Measurements from ENCODE around the gene CD8B2.
"Not testable (repeated sequence)": the region's sequence is repeated elsewhere in the genome, so short reads cannot be mapped to it uniquely, and the experiment has no call there.

Gene CD8B2

DNA sequence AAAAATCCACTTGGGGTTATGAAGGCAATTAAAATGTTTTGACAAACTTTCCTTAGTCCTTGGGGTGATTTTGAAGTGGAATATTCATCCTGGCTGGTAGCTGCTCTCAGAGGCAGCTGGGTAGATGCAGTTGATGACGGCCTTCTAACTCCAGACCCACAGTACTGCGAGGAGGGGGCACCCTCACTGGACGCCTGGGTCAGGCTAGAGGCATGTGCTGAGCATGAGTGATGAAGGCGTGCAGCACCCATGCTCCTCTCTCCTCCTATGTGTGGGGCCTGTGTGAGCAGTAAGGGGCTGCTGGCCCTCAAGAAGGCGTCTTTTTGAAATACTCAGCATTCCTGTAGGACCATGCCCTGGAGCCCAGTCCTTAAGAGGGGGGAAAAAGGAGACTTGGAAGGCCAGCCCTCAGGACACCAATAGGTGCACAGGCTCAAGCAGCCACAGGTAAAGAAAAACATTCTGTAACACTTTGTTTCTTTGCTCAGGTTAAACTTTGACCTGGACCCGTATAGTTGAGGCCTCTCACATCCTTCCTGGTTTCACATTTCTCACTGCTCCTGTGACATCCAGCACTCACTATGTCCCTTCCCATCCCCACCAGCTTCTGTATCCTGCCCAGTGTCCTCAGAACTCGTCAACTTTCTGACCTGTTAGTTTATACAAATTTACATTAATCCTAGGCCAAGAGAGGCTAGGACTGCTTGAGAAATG, 64.4 kb downstream of the CD8B2 start:
- DNase-seq (ENCODE audit: low read depth), result no peak

- no peak for DNase-seq (ENCODE audit: low read depth)
Measured at GRCh38 chr2:106552921-106553320, 65.8 kb downstream of the CD8B2 start.

DNA sequence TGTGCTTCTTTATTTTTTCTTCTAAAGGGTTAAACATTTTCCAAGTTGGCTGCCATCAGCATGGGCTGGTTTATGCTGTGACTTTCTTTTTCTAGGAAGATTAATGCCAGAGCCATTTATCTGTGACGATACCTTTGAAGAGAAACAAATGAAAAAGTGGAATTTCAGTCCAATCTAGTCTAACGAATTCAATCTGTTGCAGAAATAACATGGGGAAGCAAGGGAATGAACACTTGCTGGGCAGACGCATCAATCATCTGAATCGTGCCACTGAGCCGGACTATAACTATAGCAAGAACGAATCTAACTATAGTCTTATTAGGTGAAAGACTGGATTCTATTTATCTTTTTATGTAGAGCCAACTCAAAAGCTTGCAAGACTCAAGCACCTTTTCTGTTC, 66.2 kb downstream of the CD8B2 start:
- no peak for DNase-seq (ENCODE audit: low read depth)

GRCh38 chr2:106554411-106554810, 67.2 kb downstream of the CD8B2 start:
- DNase-seq (ENCODE audit: low read depth), result no peak

DNA sequence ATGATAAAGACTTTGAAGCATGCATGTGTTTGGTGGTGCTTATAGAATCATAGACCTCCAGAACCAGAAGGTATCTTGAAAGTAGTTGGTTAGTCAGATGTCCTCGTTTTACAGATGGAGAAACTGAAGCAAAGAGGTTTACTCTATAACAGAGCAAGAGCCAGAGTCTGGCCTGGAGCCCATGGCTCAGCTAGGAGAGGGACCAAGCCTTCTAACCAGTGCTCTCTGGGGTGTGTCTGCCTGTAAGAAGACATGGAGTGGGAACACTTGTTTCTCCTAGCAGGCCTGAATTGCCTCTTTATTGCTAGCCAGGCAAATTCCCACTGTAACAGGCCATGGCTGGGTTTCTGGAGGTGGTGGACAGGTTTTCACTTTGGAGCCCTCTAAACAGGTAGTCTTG, 67.9 kb downstream of the CD8B2 start:
- no peak for DNase-seq (ENCODE audit: low read depth)

- DNase-seq (ENCODE audit: low read depth), result not testable (repeated sequence)
Measured at GRCh38 chr2:106559786-106560185, 72.6 kb downstream of the CD8B2 start.

DNA sequence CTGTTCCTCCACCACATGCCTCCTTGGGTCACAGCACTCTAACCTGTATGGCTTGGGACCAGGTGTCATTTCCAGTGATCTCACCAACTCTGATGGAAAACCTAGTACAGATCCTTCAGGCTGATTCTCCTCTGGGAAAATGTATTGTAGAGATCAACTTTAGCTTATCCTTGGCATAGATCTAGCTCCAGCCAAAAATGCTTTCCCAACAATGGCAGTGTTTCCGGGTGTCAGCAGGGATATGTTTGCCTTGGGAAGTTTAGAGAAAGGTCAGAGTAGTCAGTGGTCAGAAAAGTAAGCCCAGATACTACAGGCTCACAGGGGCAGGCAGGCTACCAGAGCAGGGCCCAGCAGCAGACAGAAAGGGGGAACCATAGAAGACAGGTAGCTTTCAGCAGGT, 73.6 kb downstream of the CD8B2 start:
- DNase-seq (ENCODE audit: low read depth), result no peak

DNA sequence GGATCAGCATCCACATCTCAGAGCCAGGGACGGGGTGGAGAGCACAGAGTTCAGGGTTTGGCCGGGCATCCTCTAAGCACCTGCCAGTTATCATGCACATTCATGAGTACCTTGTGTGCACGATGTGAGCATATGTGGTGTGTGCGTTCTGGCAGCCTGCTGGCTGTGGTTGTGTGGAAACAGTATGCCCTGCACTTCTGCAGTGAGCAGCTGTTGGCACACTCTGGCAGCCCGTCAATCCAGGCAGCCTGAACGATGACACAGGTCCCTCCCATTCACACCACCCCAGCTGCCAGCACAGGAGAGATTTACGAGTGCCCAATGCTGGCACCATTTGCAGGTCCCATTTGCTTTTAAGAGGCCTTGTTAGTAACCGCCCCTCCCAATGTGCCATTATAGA, 74.2 kb downstream of the CD8B2 start:
- no peak for DNase-seq (ENCODE audit: low read depth)

DNA sequence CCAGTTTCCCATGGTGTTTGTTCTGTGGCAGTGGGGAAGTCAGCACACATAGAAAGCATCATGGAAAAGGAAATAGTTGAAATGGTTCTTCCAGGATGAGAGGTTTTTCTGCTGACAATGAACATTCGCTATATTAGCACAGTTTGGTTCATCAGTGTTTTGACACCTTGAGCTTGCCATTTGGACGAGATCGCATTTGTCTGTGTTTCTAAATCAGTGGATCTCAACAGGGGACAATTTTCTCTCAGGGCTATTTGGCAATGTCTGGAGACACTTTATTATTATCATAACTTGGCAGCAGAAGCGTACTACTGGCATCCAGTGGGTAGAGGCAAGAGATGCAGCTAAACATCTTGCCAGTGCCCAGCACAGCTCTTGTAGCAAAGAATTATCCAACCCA, 74.6 kb downstream of the CD8B2 start:
- no peak for DNase-seq (ENCODE audit: low read depth)

DNA sequence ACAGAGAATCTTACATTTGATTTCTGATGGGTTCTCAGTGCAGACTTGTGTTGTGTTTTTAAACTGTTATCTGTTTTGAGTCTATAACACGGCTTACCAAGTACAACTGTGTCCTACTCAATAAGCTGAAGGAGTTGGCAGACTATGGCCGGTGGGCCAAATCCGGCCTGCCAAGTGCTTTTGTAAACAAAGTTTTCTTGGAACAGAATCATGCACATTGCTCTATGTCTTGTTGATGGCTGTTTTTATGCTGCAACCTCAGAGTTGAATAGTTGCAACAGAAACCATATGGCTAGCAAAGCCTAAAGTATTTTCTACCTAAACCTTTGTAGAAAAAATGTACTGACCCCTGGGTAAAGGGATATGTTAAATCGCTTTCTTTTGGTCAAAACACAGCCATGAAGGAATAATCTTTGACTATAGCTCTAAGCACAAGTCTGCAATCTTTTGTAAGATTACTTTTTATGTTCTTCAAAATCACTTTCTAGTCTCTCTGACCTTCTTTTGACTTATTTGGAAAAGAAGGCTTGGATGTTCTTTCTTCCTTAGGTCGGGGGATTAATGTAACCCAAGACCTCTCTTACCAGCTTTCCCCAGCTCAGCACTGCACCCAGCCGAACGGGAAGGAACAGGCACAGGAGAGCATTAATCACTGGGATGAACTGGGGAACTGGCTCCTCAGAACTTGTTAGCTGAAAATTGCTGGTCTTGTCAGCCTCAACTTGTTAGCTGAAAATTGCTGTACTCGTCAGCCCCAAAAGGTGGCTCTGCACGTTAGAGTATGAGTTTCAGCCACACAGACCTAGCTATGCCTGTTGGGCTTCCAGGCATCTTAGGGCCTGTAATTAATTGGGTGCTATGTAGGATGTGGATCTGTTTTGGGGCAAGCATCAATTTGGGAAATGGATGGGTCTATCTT, 75.4 kb downstream of the CD8B2 start:
- no peak for DNase-seq (ENCODE audit: low read depth)

DNA sequence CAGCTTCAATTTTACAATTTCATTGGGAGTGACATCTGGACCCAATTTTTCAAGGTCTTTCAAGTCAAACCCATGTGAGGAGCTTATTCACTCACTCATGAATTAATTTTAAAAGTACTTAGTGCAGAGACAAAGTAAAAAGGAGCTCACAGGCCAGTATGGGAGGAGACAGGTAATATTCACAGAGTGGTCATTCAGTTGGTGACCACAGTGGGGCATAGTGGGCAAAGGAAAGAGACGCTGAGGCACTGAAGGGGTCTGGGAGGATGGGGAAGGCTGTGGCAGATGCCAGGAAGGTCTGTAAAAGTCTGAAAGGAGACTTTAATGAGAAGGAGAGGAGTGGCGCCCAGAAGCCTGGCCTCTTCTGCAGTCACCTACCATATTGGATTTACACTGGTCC, 76.0 kb downstream of the CD8B2 start:
- DNase-seq (ENCODE audit: low read depth), result no peak

- DNase-seq (ENCODE audit: low read depth), result no peak
Measured at GRCh38 chr2:106565599-106565998, 78.4 kb downstream of the CD8B2 start.

DNA sequence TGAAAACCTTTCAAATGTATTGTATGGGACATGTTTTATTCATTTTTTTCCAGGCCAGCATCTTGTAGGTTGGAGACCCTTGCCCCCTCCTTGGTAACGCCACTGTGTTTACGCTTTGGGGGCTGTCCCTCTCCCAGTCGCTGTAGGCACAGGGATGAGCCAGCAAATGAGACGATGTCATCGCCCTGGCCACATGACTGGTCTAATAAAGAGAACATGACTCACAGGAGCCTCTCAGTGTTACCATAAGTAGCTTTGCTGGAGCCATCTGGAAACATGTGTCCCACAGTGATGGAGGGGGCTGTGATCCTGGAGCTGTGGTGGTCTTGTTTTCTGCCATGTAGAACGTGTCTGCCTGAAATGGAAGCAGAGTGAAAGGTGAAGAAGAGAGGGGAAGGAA, 78.9 kb downstream of the CD8B2 start:
- no peak for DNase-seq (ENCODE audit: low read depth)

GRCh38 chr2:106566484-106566883, 79.3 kb downstream of the CD8B2 start:
- DNase-seq (ENCODE audit: low read depth), result not testable (repeated sequence)

DNA sequence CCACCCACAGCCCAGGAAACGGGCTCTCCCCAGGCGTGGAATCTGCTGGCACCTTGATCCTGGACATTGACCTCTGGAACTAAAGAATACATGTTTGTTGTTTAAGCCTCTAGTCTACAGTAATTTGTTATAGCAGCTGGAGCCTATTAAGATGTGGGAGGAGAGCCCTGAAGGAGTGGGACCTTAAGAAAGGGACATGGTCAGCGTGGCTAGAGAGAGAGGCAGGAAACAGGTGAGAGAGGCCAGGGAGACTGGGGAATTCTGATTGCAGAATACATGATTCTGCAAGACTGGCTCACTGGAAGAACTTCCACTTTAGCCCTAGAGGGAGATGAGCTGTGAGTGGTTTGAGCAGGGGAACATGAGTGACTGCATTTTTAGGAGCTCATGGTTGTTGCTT, 83.2 kb downstream of the CD8B2 start:
- no peak for DNase-seq (ENCODE audit: low read depth)

All from HS-27A (cell line).